Activated T-helper 9 cell treated with anti-CD3 and anti-CD28 coated beads, Interleukin-2, amount 50 U/mL, for 16 hours (primary cell): ENCODE data around the gene FIGNL2.
A peak's percentile ranks its signal among the peaks of the same experiment; 100 is the strongest.
"Not testable (repeated sequence)": the region's sequence is repeated elsewhere in the genome, so short reads cannot be mapped to it uniquely, and the experiment has no call there.

Experiments
- DNase-seq: peaks from one replicate; pipeline ENCODE4 v3.0.0-alpha.2; 2020; ENCODE audit warnings: low read depth

The FIGNL2 gene

GRCh38 chr12:51836041-51836826 is 12.3 kb downstream of the FIGNL2 start:
- no peak for DNase-seq

DNA sequence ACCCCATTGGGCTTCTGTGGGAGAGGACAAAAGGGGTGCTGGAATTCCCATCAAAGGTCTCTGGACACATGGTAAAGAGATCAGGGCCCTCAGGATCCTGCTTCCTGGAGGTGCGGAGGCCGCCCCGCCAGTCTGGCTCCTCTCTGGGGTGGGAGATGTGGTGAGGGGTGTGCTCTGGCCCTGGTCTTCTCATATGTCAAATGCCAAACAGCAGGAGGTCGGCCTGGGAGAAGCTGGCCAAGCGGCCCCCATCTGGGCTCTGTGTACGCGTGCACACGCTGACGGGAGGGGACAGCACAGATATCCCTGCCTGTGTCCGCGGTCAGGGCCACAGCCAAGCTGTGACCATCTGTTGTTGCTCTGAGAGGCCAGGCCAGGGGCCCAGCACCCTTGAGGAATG is 14.1 kb downstream of the FIGNL2 start:
- DNase-seq, result no peak

DNA sequence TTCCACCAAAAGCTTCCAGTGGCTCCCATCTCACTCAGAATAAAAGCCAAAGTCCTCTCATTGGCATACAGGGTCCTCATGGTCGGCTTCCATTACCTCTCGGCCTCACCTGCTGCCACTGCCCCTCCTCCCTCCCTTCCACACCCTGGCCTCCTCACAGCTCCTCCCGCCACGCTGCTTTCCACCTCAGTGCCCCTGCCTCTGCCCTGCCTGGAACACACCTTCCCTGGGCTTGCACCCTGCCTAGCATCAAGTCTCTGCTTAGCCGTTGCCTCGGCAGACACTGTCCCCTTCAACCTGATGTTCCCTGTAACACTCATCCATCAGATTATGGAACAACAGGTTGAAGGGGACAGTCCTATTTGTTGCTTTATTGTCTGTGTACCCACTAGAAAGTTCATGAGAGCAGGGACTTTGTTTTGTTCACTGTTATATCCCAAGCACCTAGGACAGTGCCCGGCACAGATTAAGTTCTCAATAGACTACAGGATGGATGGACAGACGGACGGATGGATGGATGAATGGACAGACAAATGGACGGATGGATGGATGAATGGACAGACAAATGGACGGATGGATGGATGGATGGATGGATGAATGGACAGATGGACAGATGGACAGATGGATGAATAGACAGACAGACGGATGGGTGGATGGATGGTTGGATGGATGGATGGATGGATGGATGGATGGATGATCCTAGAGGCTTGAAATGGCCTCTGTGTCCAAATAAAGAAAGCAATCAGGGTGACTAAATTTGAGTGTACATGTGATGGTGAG is 14.9 kb downstream of the FIGNL2 start:
- no peak for DNase-seq

GRCh38 chr12:51832354-51833107 is 16.0 kb downstream of the FIGNL2 start:
- no peak for DNase-seq

DNA sequence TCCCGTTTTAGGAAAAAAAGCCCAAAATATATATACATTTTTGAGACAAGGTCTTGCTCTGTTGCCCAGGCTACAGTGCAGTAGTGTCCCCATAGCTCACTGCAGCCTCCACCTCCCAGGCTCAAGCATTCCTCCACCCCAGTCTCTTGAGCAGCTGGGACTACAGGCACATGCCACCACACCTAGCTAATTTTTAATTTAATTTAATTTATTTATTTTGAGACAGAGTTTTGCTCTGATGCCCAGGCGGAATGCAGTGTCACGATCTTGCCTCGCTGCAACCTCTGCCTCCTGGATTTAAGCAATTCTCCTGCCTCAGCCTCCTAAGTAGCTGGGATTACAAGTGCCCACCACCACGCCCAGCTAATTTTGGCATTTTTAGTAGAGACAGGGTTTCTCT is 16.7 kb downstream of the FIGNL2 start:
- DNase-seq, result not testable (repeated sequence)

DNA sequence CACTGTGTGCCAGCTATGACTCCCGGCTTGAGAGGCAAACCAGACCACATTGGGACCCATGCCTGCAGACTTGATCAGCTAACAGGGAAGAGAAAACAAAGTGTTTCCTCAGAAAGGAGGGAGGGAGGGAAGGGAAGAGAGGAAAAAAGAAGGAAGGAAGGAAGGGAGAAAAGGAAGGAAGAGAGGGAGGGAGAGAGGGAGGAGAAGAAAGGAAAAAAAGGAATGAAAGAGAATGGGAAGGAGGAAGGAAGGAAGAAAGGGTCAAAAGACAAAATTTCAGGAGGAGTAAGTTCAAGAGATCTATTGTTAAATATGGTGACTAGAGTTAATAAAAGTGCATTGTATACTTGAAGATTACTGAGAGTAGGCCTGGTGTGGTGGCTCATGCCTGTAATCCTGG is 18.9 kb downstream of the FIGNL2 start:
- DNase-seq, result no peak

DNA sequence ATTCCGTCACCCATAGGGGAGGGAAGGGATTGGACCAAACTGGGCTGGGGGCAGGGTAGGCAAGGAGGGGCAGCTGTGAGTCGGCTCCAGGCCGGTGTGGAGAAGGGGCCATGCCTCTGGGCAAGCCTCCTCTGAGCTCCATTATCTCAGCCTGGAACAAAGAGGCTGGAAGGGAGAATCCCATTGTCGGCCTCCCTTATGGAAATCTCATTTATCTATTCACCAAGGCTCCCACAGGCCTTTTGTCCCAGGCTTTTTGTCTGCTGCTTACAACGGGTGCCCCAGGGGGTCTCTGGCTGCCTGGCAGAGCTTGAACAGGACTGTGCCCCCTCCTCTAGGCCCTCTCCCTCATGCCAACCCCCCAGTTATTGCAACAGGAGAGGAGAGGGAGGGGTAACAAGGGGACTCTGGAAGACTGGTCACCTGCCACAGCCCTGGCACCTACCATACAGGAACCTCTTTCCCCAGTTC is 19.5 kb downstream of the FIGNL2 start:
- DNase-seq, result no peak

DNA sequence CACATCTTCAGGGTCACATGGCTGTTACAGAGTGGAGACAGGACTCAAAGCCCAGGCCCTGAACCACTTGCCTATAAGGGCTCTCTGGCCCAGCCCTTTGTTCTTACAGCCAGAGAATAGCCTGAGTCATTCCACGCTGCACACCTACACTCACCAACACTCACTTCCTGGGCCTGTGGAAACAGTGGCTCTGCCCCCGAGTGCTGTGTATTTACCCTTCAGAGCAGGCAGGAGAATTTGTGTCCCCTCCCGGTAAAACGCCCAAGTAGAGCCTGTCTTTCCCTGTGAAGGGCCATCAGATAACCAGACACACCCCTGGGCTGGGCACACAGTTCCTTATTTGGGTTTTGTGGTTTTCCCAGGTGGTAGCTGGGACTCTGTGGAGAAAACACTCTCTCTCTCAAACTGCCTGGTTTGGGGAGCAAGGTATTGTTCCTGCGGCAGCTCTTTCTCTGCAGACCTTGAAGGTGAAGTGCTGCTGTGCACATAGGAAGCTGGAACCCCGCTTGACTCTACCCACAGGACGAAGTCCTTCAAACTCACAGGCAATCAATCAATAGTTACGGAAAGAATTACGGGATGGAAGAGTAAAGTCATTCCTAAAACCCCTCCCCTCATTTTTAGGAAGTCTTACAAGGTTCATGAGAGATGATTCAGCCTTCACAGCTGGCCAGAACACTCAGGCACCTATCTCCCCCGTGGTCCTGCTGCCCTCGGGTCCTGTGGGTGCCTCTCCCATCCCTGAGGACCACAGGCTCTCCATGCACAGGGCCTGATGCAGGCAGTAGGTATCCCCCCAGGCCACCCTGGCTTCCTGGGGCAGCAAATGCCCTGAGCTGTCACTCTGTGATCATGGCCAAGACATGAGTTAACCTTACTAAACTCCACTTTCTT is 20.3 kb downstream of the FIGNL2 start:
- peak; percentile 34 for DNase-seq

- no peak for DNase-seq
Observed at GRCh38 chr12:51826881-51827280, 21.6 kb downstream of the FIGNL2 start.

DNA sequence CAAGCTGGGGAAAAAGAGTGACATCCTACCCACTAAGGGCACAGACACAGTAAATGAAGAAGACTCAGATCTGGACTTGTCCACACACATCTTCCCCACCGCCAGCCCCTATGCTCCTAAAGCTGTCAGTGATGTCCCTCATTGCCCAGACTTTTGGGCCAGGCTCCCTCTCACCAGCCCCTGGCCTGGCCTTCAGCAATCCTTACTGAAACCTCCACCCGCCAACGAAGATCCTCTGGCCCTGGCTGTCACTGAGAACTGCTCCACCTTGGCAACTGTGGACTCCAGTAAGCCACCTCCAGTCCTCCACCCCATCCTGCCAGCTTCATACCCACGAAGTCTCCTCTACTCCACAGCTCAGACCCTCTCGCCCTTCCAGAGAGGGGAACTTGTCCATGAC is 23.3 kb downstream of the FIGNL2 start:
- no peak for DNase-seq

DNA sequence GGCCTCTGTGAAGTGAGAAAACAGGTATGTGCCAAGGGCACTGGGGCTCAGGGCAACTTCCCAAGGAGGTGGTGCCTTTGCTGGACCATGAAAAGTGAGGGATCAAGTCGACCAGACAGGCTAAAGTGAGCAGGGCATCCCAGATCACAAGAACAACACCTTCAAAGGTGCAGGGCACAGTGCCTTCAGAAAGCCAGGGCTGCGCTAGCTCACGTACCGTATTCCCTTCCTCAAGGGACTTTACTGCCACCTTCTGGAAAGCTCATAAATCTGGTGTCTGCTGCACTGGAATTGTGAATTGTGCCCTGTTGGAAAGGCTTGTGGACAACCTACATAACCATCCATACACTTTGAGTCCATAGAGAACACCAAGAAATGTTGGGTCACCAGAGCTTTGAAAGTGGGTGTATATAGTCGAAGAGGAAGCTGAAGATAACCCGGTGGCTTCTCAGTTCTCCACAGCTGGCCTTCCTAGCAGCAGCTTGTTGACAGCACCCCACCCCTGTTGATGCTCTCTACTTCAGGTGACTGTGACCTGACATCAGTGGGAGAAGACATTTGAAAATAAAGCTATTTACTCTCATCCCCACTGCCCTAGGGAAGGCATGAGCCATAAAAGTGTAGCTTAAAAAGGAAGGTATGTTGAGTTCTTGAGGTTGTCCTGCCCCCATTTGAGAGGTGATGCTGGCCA is 24.5 kb downstream of the FIGNL2 start:
- DNase-seq, result no peak

GRCh38 chr12:51822956-51823355 is 25.6 kb downstream of the FIGNL2 start:
- DNase-seq, result no peak

- DNase-seq, result no peak
Observed at GRCh38 chr12:51822261-51822616, 26.3 kb downstream of the FIGNL2 start.

GRCh38 chr12:51821440-51822260 is 26.9 kb downstream of the FIGNL2 start:
- DNase-seq, result peak; percentile 31

DNA sequence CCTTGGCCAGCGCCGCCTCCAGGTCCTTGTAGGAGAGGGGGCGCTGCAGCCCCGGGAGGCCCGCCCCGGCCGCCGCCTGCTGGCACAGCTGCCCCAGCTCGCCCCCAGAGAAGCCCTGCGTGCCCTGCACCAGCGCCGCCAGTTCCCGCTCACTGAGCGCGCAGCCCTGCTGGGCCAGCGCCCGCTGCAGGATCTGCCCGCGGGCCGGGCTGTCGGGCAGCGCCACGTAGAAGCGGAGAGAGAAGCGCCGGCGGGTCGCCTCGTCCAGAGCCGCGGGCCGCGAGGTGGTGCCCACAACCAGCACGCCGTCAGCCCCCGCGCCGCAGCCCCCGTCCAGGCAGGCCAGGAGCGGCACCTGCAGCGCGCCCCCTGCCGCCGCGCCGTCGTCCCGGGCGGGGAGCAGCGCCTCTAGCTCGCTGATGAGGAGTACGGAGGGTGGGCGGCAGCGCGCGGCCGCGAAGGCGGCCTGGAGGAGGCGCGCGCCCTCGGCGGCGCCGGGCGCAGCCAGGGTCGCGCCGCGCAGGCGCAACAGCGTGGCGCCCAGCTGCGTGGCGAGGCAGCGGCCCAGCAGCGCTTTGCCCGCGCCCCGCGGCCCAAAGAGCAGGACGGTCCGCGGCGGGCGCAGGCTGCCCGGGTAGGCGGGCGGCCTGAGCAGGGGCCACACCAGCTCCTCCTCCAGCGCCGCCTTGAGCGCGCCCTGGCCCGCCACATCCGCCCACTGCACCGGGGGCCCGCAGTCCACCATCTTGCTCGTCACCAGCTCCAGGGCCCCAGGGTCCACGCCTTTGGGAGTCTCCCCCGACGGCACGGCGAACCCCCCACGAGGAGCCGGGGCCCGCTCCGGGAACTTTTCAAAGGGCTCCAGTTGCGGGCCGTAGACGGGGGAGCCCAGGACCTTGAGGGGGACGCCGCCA is 27.7 kb downstream of the FIGNL2 start:
- DNase-seq, result peak; percentile 75

DNA sequence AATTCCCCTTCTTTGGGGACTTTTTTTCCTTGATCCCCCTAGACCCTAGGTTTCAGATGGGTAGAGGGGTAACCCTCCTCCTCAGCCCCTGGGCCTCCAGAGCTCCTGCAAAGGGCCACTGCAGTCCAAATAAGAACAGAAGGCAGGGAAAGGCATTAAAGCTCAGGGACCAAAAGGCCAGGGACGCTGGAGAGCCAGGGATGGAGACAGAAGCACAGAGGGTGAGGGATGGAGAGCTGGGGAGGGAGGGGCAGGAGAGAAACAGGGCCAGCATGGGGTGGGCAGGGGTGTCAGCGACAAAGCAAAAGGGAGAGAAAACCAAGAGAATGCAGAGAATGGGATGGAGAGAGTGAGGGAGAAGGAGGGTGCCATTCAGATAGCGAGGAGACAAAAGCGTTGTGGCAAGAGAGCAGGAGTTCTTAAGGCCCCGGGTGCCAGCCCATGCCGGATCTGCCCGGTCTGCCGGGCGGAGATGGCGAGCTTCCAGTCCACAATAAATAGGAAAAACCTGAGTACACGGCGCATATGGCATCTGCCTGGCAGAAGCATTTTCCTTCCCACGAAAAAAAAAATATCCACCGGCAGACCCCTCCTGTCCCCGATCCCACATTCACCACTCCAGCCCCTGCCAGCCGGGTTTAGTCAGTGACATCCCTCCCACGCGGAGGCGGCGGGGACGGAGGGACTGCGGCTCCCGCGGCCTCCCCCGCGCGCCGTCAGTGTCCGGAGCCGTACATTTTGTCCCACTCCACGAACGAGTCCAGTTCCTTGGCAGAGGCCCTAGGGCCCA is 28.6 kb downstream of the FIGNL2 start:
- peak; percentile 16 for DNase-seq

- no peak for DNase-seq
Observed at GRCh38 chr12:51818566-51819300, 29.8 kb downstream of the FIGNL2 start.

DNA sequence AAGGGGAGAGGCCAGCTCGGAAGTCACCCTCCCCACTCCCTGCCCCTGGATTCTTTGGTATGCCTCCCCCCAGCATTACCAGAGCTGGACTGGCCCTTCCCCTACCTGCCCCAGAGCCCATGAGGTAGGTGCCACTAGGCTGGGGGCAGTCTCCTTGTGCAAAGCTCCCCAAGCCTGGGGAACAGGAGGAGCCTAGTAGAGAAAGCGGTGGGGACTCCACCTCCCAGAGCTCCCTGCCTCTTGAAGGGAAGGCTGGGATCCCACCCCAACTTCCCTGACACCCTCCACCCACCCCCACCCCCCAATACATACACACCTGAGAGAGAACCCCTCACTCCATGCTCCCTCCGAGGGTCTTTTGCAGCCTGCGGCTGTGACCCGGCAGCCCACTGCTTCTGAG is 30.4 kb downstream of the FIGNL2 start:
- DNase-seq, result no peak
